Mucosa of descending colon (tissue), 3 donors: ENCODE measurements around the gene FAM13A. TPM values are rescaled to one million over a fixed set of nuclear protein-coding genes. Genes with fewer than 3 reads are reported as not detected.

ENCODE experiments used
- ATAC-seq: fragments of 200-7000 bp; cut with Tn5 transposase; one replicate; pipeline ENCODE4 v1.9.1; 2020; ENCODE audit warnings: mild to moderate bottlenecking, moderate library complexity
- DNase-seq, 3 donors: peaks; one replicate each; pipeline ENCODE4 v3.0.0-alpha.2; 2020
- H3K36me3 ChIP-seq: fragments of 200-600 bp; one replicate; pipeline ENCODE4 v1.8.0; 2021; ENCODE audit warnings: low read depth, mild to moderate bottlenecking
- H3K4me1 ChIP-seq: fragments of 200-600 bp; one replicate; pipeline ENCODE4 v1.8.0; 2021; ENCODE audit warnings: low read depth, mild to moderate bottlenecking
- H3K4me3 ChIP-seq: fragments of 200-600 bp; one replicate; pipeline ENCODE4 v1.8.0; 2021; ENCODE audit warnings: mild to moderate bottlenecking
- H3K9me3 ChIP-seq: fragments of 200-600 bp; one replicate; pipeline ENCODE4 v1.8.0; 2021; ENCODE audit warnings: mild to moderate bottlenecking
- intact Hi-C, 2 donors: fragments of 100-400 bp; cut with DNase I in 1 of 2; cut with micrococcal nuclease in 1 of 2; formaldehyde crosslinking; loops; one replicate each; pipeline versions ENCODE4 v1.11.0 to v1.11.1; 2022; cut with DNase I, micrococcal nuclease
- total RNA-seq, 3 donors: library from RNA; stranded (reverse); fragmentation: NEBNext Ultra II Directional in 2 of 3; extraction: Animal tissue kit (Norgen Biotek cat#: 25700) in 2 of 3; gene quantifications; one replicate each; pipeline versions ENCODE4 v1.2.1 to v1.2.4, GENCODE V29; 2021 to 2023
- TF ChIP-seq, protein P1 (sequence below): fragments of 200-600 bp; IDR thresholded peaks from one replicate; pipeline ENCODE4 v1.8.0; 2022; ENCODE audit warnings: antibody characterized with exemption, mild to moderate bottlenecking
- donor health status: DM: no; HTN: no; CAD: no; lungs with moderate emphysema.
- donor health status: DM: no; HTN: no; CAD: no.
- donor health status: DM: no; HTN: yes; CAD: no.

FAM13A gene
- total RNA-seq, 3 donors from 2014 or later = 41.6 to 60.1 (median 50.2) TPM

DNA sequence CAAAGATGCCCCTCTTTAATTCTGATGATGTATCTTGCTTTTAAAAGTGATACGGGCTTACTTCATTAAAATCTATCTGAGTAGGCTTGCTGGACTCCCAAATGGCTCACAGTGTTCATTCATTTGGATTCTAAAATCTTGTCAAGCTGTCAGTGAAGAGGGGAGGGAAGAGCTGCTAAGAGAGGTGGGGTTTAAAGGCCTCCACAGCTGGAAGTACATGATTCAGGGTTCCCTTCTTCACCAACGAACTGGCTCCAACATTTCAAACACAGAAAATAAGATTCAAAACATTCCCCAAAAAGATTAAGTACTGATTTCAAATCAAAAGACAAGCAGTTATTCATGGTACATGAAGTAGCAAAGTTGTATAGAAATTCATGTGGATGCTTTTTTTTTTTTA lies 226.4 kb downstream of the FAM13A start:
- ATAC-seq (no peak), DNase-seq (no peak)
- TF ChIP-seq, protein P1, sequence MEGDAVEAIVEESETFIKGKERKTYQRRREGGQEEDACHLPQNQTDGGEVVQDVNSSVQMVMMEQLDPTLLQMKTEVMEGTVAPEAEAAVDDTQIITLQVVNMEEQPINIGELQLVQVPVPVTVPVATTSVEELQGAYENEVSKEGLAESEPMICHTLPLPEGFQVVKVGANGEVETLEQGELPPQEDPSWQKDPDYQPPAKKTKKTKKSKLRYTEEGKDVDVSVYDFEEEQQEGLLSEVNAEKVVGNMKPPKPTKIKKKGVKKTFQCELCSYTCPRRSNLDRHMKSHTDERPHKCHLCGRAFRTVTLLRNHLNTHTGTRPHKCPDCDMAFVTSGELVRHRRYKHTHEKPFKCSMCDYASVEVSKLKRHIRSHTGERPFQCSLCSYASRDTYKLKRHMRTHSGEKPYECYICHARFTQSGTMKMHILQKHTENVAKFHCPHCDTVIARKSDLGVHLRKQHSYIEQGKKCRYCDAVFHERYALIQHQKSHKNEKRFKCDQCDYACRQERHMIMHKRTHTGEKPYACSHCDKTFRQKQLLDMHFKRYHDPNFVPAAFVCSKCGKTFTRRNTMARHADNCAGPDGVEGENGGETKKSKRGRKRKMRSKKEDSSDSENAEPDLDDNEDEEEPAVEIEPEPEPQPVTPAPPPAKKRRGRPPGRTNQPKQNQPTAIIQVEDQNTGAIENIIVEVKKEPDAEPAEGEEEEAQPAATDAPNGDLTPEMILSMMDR = no peak
- Histone ChIP-seq H3K36me3 (no peaks in the 10 kb centered on the region), H3K4me1 (peaks cover 5% of the 10 kb centered on the region), H3K9me3 (no peaks in the 10 kb centered on the region), H3K4me3 (no peak overlapping the region)
- intact Hi-C loops = no loop called here

DNA sequence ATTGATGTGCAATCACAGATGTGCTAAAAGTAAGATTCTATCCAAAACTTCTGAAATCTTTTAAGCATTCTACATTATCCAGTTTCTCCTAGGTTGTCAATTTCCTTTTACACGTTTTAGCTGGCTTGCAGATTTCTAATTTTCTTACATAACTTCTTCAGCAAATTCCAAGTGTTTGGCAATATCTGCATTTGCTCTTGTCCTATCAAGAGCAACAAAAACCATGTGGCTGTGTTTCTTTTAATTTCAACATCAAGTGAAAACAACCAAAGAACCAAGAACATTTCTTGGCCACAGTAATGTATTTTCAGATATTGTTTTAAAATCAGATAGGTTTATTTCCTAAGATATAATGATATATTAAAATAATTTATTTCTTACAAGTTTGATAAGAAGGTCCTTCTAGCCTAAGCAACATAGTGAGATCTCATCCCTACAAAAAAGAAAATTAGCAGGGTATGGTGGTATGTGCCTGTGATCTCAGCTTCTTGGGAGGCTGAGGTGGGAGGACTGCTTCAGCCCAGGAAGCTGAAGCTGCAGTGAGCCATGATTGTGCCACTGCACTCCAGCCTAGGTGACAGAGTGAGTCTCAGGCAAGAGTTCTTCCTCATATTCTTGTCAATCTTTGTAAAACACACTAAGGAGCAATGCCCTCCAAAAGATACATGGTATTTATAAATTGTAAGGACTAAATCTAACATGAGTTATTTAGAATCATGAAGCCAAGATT lies 228.0 kb downstream of the FAM13A start:
- intact Hi-C loops = no loop called here
- Histone ChIP-seq H3K4me1 (peaks cover 5% of the 10 kb centered on the region), H3K4me3 (no peak overlapping the region), H3K36me3 (no peaks in the 10 kb centered on the region), H3K9me3 (no peaks in the 10 kb centered on the region)
- no peak for DNase-seq
- no peak for ATAC-seq
- TF ChIP-seq, protein P1 = no peak

DNA sequence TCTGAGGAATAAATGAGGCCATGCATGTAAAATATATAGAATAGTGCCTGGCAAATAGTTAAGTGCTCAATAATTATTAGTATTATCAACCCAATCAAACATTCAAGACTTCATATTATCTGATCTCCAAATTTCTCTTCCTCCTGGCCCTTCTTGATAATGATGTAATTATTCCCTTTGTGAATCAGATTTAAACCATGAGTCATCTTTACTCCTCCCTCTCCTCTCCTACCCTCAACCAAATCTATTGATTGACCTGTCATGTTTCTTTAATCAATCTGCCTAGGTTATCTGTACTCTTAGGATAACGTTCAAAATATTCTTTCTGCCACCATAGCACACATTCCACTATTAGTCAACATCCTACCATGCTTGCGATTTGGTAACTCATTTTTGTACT lies 229.5 kb downstream of the FAM13A start:
- Histone ChIP-seq H3K4me3 (no peak overlapping the region), H3K4me1 (peaks cover 5% of the 10 kb centered on the region), H3K9me3 (no peaks in the 10 kb centered on the region), H3K36me3 (no peaks in the 10 kb centered on the region)
- DNase-seq = no peak
- intact Hi-C loops = no loop called here
- TF ChIP-seq, protein P1 = no peak
- no peak for ATAC-seq

DNA sequence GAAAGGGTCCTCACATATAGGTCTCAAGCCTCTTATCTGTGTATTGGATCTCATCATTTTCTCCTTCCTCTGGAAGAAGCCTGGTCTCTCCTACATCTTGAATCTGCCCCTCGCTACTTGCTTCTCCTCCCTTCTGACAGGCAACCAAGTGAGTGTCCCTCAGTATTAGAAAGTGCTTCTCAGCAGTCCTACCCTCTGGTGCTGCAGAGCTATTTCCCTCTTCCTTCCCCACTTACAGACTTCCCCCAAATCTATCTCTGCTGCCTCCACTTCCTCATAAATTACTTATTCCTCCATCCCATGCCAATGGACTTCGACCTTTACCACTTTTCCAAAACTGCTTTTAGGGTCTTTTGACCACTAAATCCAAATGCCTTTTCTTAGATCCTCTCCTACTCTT lies 230.2 kb downstream of the FAM13A start:
- DNase-seq = no peak
- Histone ChIP-seq H3K4me1 (peaks cover 7% of the 10 kb centered on the region), H3K4me3 (no peak overlapping the region), H3K9me3 (no peaks in the 10 kb centered on the region), H3K36me3 (no peaks in the 10 kb centered on the region)
- no peak for ATAC-seq
- TF ChIP-seq, protein P1 = no peak
- intact Hi-C loops = no loop called here

DNA sequence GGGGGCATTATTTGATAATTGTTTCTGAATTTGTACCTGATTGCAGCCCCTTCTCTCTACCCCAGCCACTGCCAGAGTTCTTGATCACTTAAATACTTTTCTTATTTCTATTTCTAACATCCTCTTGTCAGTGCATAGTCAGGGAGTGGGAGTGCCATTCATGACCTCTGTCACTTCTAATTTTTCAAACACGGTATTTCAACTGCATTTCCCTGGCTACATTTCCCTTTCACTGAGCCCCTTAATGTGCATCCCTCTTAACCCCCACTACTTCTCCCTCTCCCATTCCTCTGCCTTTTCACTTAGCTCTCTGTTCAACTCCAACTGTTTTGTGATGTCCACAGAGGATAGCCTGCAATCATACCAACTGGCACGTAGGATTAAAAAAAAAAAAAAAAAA lies 231.1 kb downstream of the FAM13A start:
- Histone ChIP-seq H3K4me3 (no peak overlapping the region), H3K9me3 (no peaks in the 10 kb centered on the region), H3K4me1 (peaks cover 5% of the 10 kb centered on the region), H3K36me3 (no peaks in the 10 kb centered on the region)
- DNase-seq = no peak
- intact Hi-C loops = no loop called here
- no peak for ATAC-seq
- TF ChIP-seq, protein P1 = no peak
